ENCODE results near the gene DDX31.

The DDX31 gene

GRCh38 chr9:132594412-132594811 lies 75.4 kb downstream of the DDX31 start:
- no peak for DNase-seq (ENCODE audit: low read depth)

GRCh38 chr9:132592451-132592850 lies 77.3 kb downstream of the DDX31 start:
- DNase-seq (ENCODE audit: low read depth) = no peak

- no peak for DNase-seq (ENCODE audit: low read depth)
Observed at GRCh38 chr9:132591751-132592314, 78.0 kb downstream of the DDX31 start.

DNA sequence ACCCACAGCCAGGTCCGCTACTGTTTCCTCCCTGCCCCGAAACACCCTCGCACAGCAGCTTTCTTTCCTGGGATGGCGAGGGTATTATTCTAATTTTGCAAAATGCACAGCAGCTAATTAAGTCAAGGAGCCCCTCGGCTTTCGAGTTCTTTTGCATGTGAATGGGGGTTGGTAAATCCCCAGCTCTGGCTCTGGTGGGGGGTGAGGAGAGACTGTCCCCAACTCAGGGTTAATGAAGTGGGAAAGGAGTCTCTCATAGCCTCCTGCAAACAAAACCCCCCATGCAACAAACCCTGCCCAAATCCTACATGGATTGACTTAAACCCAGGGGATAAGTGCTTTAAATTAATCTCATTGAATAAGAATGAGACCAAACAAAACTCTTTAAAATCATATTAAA lies 78.5 kb downstream of the DDX31 start:
- no peak for DNase-seq (ENCODE audit: low read depth)

GRCh38 chr9:132590318-132591182 lies 79.2 kb downstream of the DDX31 start:
- no peak for DNase-seq (ENCODE audit: low read depth)

DNA sequence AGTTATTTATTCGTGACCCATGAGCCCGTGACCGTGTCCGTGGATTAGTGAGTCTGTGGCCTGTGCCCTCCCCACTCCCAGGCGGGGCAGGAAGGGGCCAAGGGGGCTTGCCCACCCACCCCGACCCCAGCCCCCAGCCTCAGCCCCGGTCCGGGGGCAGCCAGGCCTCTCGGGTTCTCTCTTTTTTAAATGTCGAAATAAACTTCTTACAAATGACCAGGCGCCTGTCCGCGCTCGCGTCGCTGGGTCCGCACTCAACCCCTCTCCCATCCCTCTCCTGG lies 79.8 kb downstream of the DDX31 start:
- DNase-seq (ENCODE audit: low read depth) = no peak

DNA sequence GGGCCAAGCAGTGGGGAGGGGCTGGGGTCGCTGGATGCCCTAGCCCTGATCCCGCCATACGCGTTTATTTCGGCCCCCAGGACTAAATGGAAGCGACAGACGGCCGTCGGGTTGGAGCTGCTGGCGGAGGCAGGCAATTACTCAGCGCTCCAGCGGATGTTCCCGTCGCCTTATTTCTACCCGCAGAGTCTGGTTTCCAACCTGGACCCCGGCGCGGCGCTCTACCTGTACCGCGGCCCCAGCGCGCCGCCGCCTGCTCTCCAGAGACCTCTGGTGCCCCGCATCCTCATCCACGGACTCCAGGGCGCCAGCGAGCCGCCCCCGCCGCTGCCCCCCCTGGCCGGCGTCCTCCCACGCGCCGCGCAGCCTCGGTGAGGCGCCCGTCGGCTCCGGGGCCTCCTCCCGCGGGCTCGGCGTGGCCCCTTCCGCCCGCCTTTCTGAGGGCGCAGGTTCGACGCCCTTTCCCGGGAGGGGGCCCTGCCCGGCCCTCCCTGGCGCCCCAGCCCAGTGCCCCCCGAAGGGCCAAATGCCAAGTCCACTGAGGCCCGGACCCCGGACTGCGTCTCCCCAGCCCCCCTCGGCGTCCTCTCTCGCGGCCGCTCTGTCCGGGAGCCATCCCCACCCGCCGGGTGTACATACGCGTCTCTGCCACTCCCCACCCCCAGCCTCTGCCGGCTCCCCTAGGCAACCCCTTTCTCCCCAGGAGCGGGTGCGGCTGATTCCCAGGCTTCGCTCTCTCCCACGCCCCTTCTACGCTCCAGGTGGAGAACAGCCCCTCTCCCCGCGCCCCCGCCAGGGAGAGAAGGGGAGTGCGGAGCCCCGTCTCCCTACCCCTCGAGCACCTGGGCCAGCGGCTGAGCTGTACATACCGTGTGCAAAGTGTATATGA lies 80.4 kb downstream of the DDX31 start:
- no peak for DNase-seq (ENCODE audit: low read depth)

GRCh38 chr9:132588501-132589147 lies 81.2 kb downstream of the DDX31 start:
- no peak for DNase-seq (ENCODE audit: low read depth)

GRCh38 chr9:132588098-132588497 lies 81.7 kb downstream of the DDX31 start:
- DNase-seq (ENCODE audit: low read depth) = no peak

DNA sequence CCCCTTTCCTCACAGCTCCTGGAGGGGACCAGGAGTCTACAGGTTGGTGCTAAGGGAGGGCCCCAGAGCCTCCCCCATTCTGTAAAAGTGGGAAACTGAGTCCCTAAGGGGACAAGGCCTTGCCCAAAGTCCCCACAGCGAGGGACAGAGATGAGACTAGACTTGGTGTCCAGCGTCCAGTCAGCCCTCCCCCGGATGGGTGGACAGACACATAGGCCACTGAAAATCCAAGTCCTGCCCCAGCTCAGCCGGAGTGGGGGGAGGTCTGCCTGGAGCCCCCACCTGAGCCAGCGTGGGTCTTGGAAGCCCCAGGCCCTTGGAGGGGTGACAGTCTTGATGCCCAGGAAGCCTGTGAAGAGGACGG lies 82.2 kb downstream of the DDX31 start:
- no peak for DNase-seq (ENCODE audit: low read depth)

DNA sequence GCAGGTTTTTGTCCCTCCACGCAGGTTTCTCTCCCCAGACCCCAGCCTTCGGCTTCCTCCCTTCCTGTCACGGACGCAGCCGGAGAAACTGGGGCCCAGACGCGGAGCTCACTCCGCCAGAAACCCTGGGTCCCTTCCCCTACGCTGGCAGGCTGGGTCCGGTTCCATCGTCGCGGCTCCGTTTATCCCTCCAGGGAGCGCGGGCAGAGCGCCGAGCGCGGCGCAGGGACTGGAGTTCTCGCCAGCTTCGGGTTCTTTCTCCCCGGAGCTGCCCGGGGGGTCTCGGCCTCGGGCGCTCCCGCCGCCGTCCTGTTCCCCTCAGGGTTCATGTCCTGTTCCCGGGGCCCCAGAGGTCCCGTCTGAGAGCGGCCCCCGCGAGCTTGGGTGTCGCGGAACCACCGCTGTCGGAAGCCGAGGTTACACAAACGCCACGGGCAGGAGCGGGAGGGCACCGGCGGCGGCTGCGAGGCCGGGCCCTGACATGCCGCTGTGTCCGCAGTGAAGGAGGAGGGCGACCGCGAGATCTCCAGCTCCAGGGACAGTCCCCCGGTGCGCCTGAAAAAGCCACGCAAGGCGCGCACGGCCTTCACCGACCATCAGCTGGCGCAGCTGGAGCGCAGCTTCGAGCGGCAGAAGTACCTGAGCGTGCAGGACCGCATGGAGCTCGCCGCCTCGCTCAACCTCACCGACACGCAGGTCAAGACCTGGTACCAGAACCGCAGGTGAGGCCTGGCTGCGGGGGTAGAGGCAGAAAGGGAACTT lies 82.8 kb downstream of the DDX31 start:
- DNase-seq (ENCODE audit: low read depth) = no peak

- DNase-seq (ENCODE audit: low read depth) = no peak
Observed at GRCh38 chr9:132585954-132586829, 83.6 kb downstream of the DDX31 start.

- no peak for DNase-seq (ENCODE audit: low read depth)
Observed at GRCh38 chr9:132584601-132585560, 84.9 kb downstream of the DDX31 start.

DNA sequence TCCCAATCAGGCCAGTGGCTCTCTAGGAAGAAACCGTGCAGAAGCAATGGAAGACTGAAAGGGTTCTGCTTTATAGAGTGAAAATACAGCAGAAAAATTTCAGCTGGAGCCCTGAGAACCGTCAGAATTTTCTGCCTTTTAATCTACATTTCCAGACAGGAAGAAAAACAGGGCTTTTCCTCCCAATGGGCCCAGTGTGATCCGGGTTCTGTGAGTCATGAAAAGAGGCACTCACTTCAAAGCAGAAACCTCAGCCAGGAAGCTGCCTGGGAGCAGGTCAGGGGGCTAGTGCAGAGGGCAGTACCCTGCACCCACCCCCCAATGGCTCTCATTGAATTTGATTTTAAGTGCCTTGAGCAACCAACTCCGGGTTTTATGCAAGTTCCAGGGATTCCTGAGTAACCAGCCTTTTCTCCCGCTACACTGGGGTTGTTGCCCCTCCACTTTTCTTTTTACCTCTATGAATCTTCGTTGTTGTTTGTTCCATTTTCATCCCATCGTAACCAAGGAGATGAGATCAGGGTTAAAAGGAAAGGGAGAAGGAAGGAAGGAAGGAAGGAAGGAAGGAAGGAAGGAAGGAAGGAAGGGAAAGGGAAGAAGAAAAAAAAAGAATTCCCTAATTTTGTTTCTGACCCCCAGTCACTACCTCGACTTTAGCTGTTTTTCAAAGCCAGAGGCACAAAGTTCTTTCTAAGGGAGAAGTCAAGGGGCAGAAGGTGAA lies 86.0 kb downstream of the DDX31 start:
- no peak for DNase-seq (ENCODE audit: low read depth)

DNA sequence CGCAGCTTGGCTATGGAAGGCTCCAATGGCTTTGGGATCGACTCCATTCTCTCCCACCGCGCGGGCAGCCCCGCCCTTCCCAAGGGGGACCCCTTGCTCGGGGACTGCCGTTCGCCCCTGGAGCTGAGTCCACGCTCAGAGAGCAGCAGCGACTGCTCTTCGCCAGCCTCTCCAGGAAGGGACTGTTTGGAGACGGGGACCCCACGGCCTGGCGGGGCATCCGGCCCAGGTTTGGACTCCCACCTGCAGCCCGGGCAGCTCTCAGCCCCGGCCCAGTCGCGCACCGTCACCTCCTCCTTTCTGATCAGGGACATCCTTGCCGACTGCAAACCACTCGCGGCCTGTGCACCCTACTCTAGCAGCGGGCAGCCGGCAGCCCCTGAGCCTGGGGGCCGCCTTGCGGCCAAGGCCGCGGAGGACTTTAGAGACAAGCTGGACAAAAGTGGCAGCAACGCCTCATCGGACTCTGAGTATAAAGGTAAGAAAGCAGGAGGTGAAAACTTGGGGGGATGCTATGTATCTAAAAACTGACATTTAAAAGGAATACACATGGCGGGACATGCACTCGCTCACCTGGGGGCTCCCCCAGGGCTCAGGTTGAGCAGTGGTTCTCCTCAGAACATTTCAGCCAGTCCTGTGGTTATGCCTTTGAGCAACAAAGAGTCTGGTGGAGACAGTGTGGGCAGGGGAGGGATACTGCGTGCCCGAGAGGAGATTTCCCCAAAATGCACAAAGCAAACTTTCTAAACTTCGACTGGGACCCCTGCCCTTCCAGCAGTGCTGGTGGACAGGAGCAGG lies 86.8 kb downstream of the DDX31 start:
- no peak for DNase-seq (ENCODE audit: low read depth)

DNA sequence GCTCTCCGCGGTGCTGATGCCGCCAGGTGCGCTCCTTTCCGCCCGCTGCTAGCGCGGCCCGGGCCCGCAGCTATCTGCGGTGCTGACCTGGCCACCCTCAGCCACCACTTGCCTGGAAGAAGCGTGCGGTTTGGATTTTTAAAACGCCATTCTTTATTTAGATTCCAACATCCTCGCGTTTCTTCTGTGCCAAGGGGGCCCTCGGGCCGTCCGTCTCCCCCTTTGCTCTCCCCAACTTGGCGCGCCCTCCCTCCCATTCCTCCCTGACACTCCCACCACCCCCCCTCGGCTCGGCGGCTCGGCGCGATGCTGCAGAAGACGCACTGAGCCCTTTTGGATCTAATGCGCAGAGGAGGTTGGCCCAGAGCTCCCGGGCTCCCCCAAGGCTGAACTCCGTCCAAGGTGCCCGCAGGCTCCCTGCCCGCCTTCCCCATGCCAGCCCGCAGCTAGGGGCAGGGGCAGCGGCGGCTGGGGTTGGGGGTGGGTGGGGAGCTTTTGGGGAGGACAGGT lies 87.5 kb downstream of the DDX31 start, which contains the start of gene BARHL1:
BARHL1 (plus strand) TSS at position 331 of the 510 bp plus-strand sequence. CDS start 192 bp downstream, outside the sequence.
- no peak for DNase-seq (ENCODE audit: low read depth)

DNA sequence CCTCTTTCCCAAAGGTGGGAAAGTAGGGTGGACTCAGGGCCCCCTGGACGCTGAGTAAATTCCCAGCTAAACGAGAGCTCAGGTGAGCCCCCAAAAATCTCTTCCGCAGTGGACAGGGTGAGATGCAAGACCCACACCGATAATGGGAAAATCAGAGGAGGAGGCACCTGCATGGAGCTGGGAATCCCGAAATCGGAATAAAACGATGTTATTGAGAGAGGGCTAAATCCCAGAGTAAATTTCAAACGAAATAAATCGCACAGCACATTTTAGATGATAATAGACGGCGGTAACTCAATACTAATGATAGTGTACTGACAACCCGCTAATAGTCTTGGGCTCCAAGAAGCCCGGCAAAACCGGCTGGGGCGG lies 90.4 kb downstream of the DDX31 start:
- no peak for DNase-seq (ENCODE audit: low read depth)
